ENCODE data around the gene ST6GALNAC1.

GRCh38 chr17:76658242-76658662 lies 14.7 kb upstream of the ST6GALNAC1 start:
- TF ChIP-seq ZSCAN30 (CRISPR knock-in tag; IDR thresholded peaks at IDR 0.05) (no peak), STAT6 (CRISPR knock-in tag; IDR thresholded peaks at IDR 0.05; ENCODE audit: borderline replicate concordance) (no peak), ZNF496 (CRISPR knock-in tag; IDR thresholded peaks at IDR 0.05; ENCODE audit: insufficient replicate concordance) (no peak), ZBTB1 (CRISPR knock-in tag; IDR thresholded peaks at IDR 0.05; ENCODE audit: borderline replicate concordance) (no peak), ZNF83 (CRISPR knock-in tag; IDR thresholded peaks at IDR 0.05; ENCODE audit: borderline replicate concordance) (no peak), EZH2 (conservative IDR thresholded peaks at IDR 0.05; ENCODE audit: low read depth, low read length) (no peak), XRCC5 (optimal IDR thresholded peaks at IDR 0.05; ENCODE audit: low read length) (no peak)
- TF ChIP-seq, protein P1, sequence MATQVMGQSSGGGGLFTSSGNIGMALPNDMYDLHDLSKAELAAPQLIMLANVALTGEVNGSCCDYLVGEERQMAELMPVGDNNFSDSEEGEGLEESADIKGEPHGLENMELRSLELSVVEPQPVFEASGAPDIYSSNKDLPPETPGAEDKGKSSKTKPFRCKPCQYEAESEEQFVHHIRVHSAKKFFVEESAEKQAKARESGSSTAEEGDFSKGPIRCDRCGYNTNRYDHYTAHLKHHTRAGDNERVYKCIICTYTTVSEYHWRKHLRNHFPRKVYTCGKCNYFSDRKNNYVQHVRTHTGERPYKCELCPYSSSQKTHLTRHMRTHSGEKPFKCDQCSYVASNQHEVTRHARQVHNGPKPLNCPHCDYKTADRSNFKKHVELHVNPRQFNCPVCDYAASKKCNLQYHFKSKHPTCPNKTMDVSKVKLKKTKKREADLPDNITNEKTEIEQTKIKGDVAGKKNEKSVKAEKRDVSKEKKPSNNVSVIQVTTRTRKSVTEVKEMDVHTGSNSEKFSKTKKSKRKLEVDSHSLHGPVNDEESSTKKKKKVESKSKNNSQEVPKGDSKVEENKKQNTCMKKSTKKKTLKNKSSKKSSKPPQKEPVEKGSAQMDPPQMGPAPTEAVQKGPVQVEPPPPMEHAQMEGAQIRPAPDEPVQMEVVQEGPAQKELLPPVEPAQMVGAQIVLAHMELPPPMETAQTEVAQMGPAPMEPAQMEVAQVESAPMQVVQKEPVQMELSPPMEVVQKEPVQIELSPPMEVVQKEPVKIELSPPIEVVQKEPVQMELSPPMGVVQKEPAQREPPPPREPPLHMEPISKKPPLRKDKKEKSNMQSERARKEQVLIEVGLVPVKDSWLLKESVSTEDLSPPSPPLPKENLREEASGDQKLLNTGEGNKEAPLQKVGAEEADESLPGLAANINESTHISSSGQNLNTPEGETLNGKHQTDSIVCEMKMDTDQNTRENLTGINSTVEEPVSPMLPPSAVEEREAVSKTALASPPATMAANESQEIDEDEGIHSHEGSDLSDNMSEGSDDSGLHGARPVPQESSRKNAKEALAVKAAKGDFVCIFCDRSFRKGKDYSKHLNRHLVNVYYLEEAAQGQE (IDR thresholded peaks at IDR 0.05; ENCODE audit: borderline replicate concordance in 1 of 2, low read depth in 1 of 2, low read length in 2 of 2), result no peak
- TF ChIP-seq, protein P2, sequence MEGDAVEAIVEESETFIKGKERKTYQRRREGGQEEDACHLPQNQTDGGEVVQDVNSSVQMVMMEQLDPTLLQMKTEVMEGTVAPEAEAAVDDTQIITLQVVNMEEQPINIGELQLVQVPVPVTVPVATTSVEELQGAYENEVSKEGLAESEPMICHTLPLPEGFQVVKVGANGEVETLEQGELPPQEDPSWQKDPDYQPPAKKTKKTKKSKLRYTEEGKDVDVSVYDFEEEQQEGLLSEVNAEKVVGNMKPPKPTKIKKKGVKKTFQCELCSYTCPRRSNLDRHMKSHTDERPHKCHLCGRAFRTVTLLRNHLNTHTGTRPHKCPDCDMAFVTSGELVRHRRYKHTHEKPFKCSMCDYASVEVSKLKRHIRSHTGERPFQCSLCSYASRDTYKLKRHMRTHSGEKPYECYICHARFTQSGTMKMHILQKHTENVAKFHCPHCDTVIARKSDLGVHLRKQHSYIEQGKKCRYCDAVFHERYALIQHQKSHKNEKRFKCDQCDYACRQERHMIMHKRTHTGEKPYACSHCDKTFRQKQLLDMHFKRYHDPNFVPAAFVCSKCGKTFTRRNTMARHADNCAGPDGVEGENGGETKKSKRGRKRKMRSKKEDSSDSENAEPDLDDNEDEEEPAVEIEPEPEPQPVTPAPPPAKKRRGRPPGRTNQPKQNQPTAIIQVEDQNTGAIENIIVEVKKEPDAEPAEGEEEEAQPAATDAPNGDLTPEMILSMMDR (CRISPR knock-in tag; IDR thresholded peaks at IDR 0.05), result 0 out of 2 replicates have a peak, but pooled peaks have one; percentile 1

Measured in HepG2 (cell line).